GM19463 (cell line): ENCODE data around the gene ARHGEF5.
A peak's percentile ranks its signal among the peaks of the same experiment; 100 is the strongest.

Experiments
- ATAC-seq: cut with Tn5 transposase; IDR thresholded peaks from one replicate; pipeline ENCODE4 v1.9.1; 2021; ENCODE audit warnings: mild to moderate bottlenecking, moderate library complexity; ENCODE audit not compliant: unreplicated experiment

Gene ARHGEF5

DNA sequence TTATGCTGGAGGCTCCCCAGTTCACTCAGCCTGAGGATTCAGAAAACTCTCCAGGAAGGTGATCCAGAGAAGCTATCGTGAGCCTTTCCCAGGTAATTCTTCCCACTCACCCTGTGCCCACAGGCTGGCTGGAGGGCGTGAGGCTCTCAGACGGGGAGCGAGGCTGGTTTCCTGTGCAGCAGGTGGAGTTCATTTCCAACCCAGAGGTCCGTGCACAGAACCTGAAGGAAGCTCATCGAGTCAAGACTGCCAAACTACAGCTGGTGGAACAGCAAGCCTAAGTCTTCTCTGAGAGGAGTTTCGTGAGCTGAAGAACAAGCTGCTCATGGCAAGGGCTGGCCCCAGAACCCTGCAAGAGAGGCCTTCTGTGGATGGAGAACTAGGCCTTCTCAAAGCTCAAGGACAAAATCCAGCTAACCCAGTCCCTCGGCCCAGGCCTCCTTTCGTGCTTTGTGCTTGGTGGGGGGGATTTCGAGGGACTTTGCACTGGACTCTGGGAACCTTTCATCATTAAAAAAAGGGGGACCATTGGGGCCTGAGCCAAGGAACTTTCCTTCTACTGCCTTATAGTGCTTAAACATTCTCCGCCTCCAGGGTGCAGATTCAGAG, 24.7 kb downstream of the ARHGEF5 start:
- ATAC-seq, result no peak

DNA sequence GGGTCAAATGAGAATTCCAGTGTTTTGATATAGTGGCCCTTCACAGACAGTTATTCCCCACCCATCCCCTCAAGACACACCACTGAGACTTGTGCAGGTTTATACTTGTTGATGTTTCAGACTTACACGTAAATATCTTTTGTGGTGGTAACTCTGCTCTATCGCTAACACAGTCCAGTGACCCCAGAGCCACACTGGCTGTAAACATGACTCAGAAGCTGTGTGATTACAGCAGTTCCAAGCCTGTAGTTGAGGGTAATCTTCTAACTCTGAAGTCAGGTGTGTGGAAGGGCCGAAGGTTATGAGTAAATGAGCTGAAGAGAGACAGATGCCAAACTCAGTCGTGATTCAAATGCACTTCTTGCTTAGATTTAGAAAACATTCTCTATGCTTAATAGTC, 28.9 kb downstream of the ARHGEF5 start:
- ATAC-seq, result peak; percentile 63

DNA sequence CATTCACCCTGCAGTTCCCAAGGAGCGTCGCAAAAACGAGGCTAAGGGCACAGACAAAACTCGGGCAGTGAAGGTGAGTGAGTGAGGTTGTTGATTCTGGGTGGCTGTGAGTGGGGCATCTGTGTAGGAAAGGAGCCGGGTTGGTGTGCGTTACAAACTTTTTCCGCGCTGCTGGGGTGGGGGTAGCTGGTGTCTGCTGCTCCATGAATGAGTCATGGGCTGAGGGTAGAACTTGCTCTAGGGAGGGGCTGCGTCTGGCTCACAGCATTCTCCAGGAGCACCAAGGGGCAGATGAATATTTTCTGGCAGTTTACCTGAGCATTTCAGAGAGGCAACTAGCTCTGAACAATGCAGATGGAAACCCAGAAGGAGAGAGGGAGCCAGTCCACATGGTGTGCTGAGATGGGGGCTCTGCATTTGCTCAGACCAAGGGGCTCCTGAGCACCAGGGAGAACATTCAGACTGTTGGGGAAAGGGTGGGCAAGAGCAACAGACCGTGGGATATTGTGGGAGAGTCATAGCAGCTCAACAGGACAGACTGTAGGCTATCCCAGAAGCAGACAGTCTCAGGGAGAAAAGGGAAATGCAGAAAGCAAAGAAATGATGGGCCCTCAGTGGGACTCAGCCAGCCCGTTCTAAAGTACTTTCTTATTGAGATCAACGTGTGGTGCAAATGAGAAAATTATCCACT, 29.5 kb downstream of the ARHGEF5 start:
- no peak for ATAC-seq

DNA sequence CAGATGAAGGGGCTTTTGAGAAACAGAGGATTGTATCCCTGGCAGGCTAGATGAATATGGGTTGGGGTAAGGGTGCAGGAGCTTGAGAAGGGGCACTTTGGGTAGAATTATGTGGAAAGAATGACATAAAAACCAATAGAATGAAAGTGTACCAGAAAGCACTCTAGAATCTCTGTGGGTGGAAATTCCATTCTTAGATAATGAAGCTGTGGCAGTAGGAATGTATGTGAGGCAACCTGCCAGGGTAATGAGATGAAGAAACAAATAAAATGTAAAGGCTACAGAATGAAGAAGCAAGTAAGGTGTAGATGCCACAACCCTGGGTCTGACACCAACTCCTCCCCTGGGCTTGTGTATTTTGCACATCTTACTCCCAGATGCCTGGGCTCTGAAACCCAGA, 31.5 kb downstream of the ARHGEF5 start:
- no peak for ATAC-seq

DNA sequence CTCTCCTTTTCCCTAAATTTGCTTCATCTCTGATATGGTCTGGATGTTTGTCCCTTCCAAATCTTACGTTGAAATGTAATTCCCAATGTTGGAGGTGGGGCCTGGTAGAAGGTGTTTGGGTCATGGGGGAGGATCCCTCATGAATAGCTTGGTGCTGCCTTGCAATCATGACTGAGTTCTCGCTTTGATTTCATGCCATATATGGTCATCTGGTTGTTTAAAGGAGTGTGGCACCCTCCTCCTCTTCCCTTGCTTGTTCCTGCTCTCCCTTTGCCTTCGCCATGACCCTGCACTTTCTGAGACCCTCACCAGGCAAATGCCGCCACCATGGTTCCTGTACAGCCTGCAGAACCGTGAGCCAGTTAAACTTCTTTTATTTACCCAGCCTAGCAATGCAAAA, 33.7 kb downstream of the ARHGEF5 start:
- no peak for ATAC-seq

DNA sequence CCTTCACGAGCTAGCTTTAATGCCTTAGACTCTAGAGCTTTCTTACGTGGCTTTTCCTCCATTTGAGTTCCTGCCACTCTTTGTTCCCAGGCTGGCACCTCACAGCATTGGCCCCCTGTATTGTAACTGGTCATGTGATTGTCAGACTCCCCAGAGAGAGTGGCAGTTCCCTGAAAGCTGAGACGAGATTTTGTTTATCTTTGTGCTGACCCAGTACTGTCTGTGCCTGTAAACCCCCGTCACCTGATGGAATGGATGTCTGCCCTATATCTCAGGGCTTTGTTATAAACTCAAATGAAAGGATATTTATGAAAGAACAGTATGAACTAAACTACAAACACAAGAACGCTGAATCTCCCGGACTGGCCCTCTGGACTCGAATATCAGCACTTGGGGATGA, 35.3 kb downstream of the ARHGEF5 start:
- ATAC-seq, result no peak

DNA sequence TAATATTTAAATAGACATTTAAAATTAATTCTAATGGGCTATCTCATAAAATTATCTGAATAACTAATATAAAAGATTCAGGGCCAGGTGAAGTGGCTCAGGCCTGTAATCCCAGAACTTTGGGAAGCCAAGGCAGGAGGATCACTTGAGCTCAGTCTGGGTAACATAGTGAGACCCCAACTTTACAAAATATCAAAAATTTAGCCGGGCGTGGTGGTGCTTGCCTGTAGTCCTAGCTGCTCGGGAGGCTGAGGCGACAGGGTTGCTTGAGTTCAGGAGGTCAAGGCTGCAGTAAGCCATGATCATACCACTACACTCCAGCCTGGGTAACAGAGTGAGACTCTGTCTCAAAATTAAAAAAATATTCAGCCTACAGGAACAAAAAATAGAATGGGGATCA, 35.8 kb downstream of the ARHGEF5 start:
- ATAC-seq, result no peak

DNA sequence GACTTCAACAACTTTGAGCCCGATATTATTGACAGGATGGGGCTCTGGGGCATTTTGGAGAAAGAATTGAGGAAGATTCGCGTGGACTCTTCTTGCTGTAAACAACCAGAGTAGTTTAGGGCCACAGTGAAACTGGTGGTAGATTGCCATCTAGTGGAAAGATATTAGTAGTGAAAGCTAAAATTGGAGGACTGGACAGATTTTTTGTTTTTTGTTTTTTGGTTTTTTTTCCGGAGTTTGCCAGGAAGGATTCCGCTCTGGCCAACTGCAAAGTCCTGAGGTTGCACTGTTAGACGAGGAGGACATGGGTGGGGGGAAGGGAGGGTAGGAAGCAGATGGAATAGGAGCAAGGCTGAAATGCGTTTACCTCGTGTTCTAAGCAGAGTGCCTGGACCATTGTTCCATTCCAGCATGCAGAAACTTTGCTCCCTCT, 36.6 kb downstream of the ARHGEF5 start:
- peak; percentile 67 for ATAC-seq

DNA sequence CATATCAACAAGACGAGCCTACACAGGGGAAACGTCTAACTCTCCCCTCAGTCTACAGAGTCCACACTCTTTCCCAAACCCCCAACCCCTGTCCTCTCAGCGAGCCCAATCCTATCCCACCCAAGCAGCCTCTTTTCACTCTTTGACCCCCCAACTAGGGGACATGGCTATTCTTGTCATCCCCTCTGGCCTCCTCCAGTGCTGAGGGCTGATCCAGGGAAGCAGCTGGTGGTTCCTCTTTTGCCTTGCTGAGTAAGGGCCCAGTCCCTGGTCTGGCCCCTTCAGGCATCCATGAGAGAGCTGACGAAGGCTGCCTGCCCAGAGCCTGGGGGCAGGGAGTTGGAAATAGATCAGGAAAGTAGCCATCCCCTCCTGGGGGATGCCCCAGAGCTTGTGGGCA, 41.9 kb downstream of the ARHGEF5 start:
- ATAC-seq, result no peak

DNA sequence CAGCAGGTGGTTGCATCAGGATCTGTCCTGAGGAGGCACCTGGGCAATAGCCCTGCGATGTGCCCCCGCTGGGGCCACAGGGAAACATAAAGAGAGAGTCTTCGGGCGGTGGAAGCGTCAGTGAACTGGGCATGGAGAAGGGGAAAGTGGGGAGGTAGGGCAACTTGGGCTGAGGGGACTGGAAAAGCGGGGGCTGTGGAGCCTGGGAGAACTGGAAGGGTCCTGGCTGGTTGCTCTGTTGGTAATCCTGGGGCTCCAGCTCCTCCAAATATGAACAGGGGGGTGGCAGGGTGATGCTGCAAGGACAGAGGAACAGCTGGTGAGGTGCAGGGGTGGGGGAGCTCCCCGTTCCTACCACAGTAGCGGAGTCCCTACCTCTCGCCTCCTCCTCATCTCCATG, 43.1 kb downstream of the ARHGEF5 start:
- no peak for ATAC-seq

DNA sequence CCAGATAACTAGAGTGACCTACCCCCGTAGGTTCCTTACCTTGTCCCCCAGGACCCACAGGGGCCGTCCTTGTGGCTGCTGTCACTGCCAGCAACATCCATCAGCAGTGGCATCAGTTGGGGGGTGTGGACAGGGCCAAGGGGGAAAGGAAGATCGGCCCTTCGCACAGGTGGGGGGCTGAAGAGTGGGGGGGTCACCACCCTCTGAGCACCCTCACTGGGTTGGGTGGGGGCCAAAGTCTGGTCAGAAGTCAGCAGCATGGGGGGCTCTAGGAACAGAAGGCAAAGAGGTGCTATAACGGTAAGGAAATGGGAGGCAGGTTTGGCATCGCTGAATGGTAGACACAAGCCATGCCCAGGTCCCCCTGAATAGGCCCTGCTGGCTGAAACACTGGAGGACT, 43.7 kb downstream of the ARHGEF5 start:
- no peak for ATAC-seq

DNA sequence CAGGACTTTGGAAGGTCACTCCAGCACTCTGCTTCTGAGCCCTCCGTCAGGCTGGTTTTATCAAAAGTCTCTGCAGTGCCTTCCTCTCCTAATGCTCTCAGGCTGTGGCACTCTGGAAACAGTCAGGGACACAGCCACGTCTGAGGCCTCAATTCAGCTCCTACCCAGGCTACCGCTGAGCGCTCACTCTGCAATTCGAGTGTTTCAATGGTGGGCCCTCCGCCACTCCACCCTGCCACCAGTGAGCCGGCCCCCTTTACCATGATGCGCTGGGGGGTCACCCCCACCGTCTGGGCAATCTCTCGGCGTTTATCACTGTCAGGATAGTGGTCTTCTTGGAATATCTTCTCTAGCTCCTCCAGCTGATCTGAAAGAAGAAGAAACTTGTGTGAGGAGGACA, 44.7 kb downstream of the ARHGEF5 start:
- no peak for ATAC-seq

DNA sequence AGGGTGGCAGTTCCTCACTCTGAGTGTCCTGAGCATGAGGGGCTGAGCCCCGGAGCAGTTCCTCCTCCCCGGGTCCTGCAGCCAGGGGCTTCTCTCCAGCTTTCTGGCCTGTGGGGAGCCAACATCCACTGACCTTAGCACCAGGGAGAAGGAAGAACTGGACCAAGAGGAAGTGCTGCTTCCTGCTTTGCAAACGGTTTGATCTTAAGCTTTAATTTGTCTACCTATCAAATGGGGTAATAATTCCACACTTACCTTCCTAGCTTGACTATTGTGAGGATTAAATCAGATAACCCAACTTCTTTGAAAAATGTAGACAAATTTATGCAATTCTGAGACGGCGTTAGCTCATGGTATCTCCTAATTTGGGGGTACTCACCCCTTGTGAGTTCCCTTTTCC, 46.3 kb downstream of the ARHGEF5 start:
- ATAC-seq, result no peak

DNA sequence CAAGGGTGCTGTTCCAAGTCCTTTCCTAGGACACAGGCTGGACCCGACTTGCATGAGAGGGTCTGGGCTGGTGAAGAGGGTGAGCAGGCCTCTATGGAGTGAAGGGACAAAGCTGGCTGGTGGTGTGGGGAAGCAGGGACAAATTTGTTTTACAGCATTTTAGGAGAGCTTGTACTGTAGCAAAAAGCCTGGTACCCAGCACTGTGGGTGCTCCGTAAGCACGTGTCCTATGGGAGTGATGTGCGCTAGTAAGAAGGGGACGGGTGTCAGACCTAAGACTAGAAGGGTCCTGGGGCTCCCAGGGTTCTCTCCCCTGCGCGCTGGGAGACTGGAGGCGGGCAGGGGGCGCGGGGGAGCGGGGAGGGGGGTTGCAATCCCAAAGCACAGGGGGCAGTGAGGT, 47.9 kb downstream of the ARHGEF5 start:
- no peak for ATAC-seq

DNA sequence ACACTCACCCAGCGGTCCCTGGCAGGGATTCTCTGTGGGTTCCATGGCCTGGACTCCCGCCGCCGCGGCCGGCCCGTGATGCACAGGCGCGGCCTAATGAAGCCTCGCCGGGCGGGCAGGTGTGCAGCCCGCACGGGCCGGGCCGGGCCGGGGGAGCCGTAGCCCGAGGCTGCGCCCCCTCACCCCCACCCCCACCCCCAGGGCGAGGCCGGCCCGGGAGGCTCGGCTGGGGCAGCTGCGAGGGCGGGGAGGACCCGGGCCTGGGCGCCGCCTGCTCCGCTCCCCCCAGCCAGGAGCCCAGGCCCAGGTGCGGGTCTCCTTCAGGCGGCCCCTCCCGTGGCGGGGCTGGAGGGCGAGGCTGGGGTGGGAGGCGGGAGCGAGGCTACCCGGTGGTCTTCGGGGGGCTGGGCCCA, 48.5 kb downstream of the ARHGEF5 start, which contains the start of gene NOBOX:
Gene NOBOX, minus strand, starts transcription at position 45 of the 413 bp plus-strand sequence.
- ATAC-seq, result no peak

DNA sequence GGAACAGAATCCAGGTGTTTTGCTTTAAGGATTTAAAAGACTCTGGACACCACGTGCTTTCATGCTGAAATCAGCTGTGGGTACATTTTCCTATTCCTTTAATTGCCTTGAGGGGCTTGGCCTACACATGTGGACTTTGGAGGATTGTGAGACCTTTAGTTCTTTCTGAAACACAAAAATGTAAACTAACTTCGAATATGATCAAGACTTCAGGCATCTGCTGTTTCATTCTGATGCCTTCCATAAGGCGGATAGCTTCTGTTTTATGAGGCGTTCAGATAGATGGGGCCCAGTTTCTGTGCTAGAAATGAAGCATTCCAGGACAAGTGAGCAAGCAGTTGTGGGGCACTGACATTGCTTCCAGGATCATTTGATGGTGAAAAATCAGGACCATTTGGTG, 49.7 kb downstream of the ARHGEF5 start:
- no peak for ATAC-seq

DNA sequence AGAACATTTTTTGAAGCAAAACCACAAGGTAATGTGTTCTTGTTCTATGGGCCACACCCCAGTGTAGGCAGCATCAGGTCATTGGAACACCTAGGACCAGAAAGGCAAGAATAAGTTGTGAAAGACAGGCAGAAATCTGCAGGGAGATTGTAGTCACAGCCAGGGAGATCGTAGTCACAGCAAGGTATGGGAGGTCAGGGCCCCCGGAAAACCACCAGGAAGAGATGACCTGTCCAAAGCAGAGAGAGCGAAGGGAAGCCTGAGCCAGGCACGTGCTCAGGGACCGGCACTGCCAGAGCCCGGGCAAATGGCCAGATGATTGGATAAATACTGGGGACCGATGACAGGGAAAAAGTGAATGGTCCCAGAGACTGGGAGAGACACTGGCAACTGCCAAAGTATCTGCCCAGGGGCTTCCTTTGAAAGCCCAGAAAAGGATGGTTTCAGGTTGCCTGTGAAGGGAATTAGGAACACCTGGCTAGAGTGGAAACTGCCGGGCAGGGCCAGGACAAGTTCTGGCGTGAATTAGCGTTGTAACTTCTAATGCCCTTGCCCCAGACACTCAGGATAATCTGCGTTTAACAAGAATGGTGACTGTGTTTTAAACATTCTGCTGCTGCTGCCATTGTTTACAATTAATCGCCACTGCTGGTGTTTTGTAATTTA, 52.2 kb downstream of the ARHGEF5 start:
- no peak for ATAC-seq

DNA sequence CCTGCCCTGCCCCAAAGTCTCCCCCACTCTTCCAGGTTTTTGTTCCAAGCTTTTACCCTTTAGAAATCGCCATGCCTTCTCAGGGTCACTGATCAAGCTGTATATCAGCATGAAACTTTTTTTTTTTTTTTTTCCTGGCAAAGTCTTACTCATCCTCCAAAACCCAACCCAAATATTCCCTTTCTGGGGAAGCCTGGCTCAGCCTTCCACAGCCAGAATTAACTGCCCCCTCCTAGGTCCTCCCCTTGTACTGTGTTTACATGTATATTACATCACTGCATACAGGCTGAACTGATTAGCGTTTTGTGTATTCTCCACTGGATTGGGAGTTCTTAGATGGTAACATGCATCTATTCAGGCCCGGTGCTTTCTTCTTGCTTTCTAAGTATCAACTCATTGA, 52.9 kb downstream of the ARHGEF5 start:
- ATAC-seq, result no peak

DNA sequence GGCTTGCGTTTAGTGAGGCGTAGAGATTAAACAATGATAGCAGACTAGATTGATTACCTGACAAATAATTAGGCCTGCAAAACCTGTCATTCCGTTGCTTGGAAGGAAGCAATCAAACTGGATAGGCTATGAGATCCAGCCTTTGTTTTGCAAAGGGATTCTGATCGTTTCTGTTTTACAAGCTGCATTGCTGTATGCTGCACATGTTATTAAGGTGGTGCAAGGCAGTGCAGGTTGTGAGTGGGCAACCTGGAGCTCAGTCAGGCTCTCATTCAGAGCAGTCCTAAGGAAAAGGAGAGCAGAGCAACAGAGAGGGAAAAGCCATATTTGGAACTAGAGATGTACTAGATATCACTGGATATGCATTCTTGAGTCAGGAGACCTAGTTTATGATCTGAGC, 55.2 kb downstream of the ARHGEF5 start:
- ATAC-seq, result no peak

DNA sequence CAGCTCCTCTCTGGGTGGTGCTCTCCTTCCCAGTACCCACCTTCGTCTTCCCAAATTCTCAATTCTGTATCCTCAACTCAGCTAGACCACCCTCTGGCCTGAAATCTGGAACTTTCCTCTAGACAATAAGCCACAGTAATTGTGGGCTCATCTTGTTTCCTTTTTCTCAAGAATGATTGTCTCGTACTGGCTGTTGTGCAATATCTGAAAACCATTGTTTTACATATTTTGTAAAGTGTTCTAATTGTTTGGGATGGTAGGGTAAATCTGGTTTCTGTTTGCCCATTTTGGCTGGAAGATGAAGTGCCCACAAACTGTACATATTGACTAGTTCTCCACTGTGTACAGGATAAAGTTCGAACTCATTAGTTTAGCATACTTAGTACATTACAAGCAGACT, 59.6 kb downstream of the ARHGEF5 start:
- ATAC-seq, result no peak

DNA sequence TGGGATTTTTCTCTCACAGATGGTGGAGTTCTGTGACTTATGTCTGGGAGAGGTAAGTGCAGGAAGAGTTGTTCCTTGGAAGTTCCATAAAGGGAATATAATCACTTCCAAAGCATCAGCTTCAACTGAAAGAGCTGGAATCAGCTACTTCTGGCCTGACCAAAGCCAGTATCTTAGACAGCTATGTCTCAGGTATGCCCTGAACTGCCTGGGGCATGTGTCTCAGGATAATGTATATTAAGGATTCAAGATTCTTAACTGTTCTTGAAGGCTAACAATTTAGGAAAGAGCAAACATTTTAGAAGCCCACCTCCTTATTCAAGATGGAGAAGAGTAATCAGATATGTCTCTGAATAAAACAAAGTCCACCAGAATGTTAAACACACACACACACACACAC, 60.7 kb downstream of the ARHGEF5 start:
- no peak for ATAC-seq

DNA sequence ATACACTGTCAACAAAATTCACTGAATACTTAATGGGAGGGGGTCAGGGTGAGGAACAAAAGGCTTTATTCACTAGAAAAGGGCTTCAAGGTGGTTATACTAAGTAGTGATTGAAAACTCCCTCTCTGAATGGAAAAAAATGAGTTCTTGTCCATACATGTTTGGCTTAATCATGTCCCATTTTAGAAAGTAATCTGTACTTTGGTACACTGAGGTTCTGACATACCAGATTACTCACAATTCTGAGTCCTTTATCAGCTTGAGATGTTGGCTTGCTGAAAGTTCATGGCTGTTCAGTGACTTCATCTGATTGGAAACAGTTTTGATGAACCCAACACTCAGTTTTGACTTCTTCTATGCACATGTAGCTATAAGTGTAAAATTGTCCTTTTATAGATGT, 61.1 kb downstream of the ARHGEF5 start:
- no peak for ATAC-seq
